K562 (cell line): ENCODE results near the gene DUSP10. TPM values are rescaled to one million over a fixed set of nuclear protein-coding genes. Genes with fewer than 3 reads are reported as not detected.

ENCODE experiments used
- JUND ChIP-seq, 2 experiments: IDR thresholded peaks; 2 replicates in 1 of 2; 3 replicates in 1 of 2; pipeline ENCODE4 v1.6.1; 2011; ENCODE audit warnings: borderline replicate concordance in 2 of 2, low read depth in 2 of 2, low read length in 2 of 2, improper control_type of control experiment in 1 of 2, missing biosample characterization in 1 of 2, missing genetic modification characterization in 1 of 2, missing genetic modification reagents in 1 of 2
- NR2C2 ChIP-seq, 2 experiments: fragments of 200-800 bp in 1 of 2; sonication (Bioruptor generic) in 1 of 2; sonication (generic) in 1 of 2; formaldehyde crosslinking in 1 of 2; IDR thresholded peaks; 2 replicates each; pipeline versions ENCODE4 v1.6.1 to v1.8.0; 2016 to 2022; ENCODE audit warnings: mild to moderate bottlenecking in 1 of 2, missing compliant biosample characterization in 1 of 2, missing genetic modification characterization in 1 of 2, missing genetic modification reagents in 1 of 2
- SRSF3 ChIP-seq: fragments of 200-400 bp; formaldehyde crosslinking; IDR thresholded peaks from 2 replicates; pipeline ENCODE4 v1.6.1; 2016; ENCODE audit warnings: mild to moderate bottlenecking, low read length, moderate library complexity; ENCODE audit not compliant: insufficient read depth
- TEAD4 ChIP-seq, 2 experiments: sonication (generic) in 1 of 2; formaldehyde crosslinking in 1 of 2; IDR thresholded peaks; 2 replicates each; pipeline versions ENCODE4 v1.6.1 to v1.8.0; 2012 to 2022; ENCODE audit warnings: borderline replicate concordance in 1 of 2, inconsistent platforms in 1 of 2, low read length in 1 of 2, mild to moderate bottlenecking in 1 of 2, missing genetic modification reagents in 1 of 2
- ZFPM2 ChIP-seq: fragments of 250-450 bp; sonication (Bioruptor Pico); IDR thresholded peaks from 2 replicates; pipeline ENCODE4 v1.5.1; 2022; ENCODE audit warnings: mild to moderate bottlenecking
- ZNF431 ChIP-seq: sonication (generic); formaldehyde crosslinking; IDR thresholded peaks from 2 replicates; pipeline ENCODE4 v1.8.0; 2022; ENCODE audit warnings: mild to moderate bottlenecking, missing genetic modification reagents
- polyA plus RNA-seq, 8 experiments: library from polyadenylated mRNA; depleted of rRNA in 4 of 8; stranded (reverse) in 5 of 8; unstranded in 3 of 8; fragments of >200 nt; fragmentation: Nextera tagmentation in 2 of 8; fragmentation: Illumina TruSeq in 1 of 8; extraction: Ambion mirVana in 2 of 8; extraction: Trizol in 1 of 8; gene quantifications; 2 replicates each; pipeline versions ENCODE4 v1.2.1 to v1.2.3, GENCODE V29; 2011 to 2014; ENCODE audit warnings: inconsistent platforms in 1 of 8, missing spikeins in 1 of 8
- total RNA-seq, 7 experiments: library from RNA; depleted of rRNA in 6 of 7; stranded (reverse); fragments of >200 nt in 6 of 7; fragmentation: Illumina TruSeq in 2 of 7; extraction: Trizol in 2 of 7; gene quantifications; 2 replicates each; pipeline versions ENCODE4 v1.2.1 to v1.2.3, GENCODE V29; 2011 to 2021; ENCODE audit warnings: low replicate concordance in 1 of 7
- TF ChIP-seq, protein P1 (sequence below), 2 experiments: fragments of 450-650 bp in 1 of 2; sonication (generic) in 1 of 2; formaldehyde crosslinking in 1 of 2; IDR thresholded peaks in 1 of 2; conservative IDR thresholded peaks in 1 of 2; 2 replicates each; pipeline versions ENCODE4 v1.6.1 to v1.8.1; 2016 to 2023; ENCODE audit warnings: mild to moderate bottlenecking in 2 of 2, moderate library complexity in 2 of 2, inconsistent platforms in 1 of 2, missing genetic modification reagents in 1 of 2
- TF ChIP-seq, protein P2 (sequence below): fragments of 450-650 bp; IDR thresholded peaks from 2 replicates; pipeline ENCODE4 v1.6.1; 2016; ENCODE audit warnings: mild to moderate bottlenecking, moderate library complexity
- TF ChIP-seq, protein P3 (sequence below): fragments of 450-650 bp; IDR thresholded peaks from 2 replicates; pipeline ENCODE4 v1.6.1; 2016; ENCODE audit warnings: antibody characterized with exemption

DUSP10 gene
- total and polyA plus RNA-seq, 9 of the 15 experiments (the other 6 are each of a cell fraction or from before 2014, with no cell fraction given), result 1.7 to 8.3 (median 6.1) TPM

DNA sequence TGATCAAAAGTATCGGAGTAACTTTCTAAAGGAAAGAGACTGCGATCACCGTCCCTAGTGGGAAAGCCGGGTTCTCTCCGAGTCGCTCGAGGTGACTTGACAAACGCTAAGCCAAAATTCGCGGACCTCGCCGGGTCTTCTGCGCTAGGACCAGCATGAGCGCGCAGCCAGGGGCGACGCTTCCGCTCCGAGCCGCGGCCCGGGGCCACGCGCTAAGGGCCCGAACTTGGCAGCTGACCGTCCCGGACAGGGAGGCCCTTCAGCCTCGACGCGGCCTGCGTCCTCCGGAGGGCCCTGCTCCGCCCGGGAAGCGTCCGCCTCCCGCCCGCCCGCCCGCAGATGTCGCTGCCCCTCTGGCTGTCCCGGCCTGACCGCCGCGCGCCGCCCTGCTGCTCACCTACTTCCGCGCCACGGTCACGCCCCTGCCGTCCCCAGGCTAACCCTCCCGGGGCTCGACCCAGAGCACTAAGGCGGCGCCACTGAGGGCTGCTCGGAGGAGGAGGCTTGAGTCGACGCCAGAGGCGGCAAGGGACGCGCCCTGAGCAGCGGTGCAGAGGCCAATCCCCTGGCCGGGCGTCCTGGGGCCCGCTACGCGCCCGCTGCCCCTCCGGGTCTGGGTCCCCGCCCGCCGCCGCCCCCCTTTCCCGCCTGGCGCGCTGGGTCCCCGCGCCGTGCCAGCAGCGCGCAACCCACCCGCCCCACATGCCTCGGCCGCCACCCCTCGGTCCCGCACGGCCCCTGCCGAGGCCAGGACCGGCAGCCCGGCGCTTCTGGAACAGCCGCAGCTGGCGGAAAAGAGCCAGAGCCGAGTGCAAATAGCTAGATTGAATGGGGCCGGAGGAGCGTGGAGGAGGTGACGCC lies 896 bp upstream of the DUSP10 start (continued):
- TF ChIP-seq, protein P1, sequence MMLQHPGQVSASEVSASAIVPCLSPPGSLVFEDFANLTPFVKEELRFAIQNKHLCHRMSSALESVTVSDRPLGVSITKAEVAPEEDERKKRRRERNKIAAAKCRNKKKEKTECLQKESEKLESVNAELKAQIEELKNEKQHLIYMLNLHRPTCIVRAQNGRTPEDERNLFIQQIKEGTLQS (IDR thresholded peaks at IDR 0.05), result no peak
- TF ChIP-seq, protein P1 (CRISPR knock-in tag; conservative IDR thresholded peaks at IDR 0.05), result no peak; the same call in 1 of the 2 replicates
- TF ChIP-seq JUND (IDR thresholded peaks at IDR 0.05; ENCODE audit: borderline replicate concordance, low read depth, low read length) (no peak), JUND (tag; IDR thresholded peaks at IDR 0.05; ENCODE audit: borderline replicate concordance, low read depth, low read length) (no peak; the same call in 1 of the 3 replicates), ZFPM2 (CRISPR knock-in tag) (no peak), NR2C2 (CRISPR knock-in tag; IDR thresholded peaks at IDR 0.05) (no peak), NR2C2 (tag; IDR thresholded peaks at IDR 0.05) (peak; percentile 68), SRSF3 (no peak), TEAD4 (IDR thresholded peaks at IDR 0.05; ENCODE audit: low read length) (no peak), TEAD4 (CRISPR knock-in tag; IDR thresholded peaks at IDR 0.05; ENCODE audit: borderline replicate concordance) (no peak), ZNF431 (no peak; the same call in 1 of the 2 replicates)
- TF ChIP-seq, protein P2, sequence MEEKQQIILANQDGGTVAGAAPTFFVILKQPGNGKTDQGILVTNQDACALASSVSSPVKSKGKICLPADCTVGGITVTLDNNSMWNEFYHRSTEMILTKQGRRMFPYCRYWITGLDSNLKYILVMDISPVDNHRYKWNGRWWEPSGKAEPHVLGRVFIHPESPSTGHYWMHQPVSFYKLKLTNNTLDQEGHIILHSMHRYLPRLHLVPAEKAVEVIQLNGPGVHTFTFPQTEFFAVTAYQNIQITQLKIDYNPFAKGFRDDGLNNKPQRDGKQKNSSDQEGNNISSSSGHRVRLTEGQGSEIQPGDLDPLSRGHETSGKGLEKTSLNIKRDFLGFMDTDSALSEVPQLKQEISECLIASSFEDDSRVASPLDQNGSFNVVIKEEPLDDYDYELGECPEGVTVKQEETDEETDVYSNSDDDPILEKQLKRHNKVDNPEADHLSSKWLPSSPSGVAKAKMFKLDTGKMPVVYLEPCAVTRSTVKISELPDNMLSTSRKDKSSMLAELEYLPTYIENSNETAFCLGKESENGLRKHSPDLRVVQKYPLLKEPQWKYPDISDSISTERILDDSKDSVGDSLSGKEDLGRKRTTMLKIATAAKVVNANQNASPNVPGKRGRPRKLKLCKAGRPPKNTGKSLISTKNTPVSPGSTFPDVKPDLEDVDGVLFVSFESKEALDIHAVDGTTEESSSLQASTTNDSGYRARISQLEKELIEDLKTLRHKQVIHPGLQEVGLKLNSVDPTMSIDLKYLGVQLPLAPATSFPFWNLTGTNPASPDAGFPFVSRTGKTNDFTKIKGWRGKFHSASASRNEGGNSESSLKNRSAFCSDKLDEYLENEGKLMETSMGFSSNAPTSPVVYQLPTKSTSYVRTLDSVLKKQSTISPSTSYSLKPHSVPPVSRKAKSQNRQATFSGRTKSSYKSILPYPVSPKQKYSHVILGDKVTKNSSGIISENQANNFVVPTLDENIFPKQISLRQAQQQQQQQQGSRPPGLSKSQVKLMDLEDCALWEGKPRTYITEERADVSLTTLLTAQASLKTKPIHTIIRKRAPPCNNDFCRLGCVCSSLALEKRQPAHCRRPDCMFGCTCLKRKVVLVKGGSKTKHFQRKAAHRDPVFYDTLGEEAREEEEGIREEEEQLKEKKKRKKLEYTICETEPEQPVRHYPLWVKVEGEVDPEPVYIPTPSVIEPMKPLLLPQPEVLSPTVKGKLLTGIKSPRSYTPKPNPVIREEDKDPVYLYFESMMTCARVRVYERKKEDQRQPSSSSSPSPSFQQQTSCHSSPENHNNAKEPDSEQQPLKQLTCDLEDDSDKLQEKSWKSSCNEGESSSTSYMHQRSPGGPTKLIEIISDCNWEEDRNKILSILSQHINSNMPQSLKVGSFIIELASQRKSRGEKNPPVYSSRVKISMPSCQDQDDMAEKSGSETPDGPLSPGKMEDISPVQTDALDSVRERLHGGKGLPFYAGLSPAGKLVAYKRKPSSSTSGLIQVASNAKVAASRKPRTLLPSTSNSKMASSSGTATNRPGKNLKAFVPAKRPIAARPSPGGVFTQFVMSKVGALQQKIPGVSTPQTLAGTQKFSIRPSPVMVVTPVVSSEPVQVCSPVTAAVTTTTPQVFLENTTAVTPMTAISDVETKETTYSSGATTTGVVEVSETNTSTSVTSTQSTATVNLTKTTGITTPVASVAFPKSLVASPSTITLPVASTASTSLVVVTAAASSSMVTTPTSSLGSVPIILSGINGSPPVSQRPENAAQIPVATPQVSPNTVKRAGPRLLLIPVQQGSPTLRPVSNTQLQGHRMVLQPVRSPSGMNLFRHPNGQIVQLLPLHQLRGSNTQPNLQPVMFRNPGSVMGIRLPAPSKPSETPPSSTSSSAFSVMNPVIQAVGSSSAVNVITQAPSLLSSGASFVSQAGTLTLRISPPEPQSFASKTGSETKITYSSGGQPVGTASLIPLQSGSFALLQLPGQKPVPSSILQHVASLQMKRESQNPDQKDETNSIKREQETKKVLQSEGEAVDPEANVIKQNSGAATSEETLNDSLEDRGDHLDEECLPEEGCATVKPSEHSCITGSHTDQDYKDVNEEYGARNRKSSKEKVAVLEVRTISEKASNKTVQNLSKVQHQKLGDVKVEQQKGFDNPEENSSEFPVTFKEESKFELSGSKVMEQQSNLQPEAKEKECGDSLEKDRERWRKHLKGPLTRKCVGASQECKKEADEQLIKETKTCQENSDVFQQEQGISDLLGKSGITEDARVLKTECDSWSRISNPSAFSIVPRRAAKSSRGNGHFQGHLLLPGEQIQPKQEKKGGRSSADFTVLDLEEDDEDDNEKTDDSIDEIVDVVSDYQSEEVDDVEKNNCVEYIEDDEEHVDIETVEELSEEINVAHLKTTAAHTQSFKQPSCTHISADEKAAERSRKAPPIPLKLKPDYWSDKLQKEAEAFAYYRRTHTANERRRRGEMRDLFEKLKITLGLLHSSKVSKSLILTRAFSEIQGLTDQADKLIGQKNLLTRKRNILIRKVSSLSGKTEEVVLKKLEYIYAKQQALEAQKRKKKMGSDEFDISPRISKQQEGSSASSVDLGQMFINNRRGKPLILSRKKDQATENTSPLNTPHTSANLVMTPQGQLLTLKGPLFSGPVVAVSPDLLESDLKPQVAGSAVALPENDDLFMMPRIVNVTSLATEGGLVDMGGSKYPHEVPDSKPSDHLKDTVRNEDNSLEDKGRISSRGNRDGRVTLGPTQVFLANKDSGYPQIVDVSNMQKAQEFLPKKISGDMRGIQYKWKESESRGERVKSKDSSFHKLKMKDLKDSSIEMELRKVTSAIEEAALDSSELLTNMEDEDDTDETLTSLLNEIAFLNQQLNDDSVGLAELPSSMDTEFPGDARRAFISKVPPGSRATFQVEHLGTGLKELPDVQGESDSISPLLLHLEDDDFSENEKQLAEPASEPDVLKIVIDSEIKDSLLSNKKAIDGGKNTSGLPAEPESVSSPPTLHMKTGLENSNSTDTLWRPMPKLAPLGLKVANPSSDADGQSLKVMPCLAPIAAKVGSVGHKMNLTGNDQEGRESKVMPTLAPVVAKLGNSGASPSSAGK, result peak; percentile 64; the same call in 1 of the 2 replicates
- TF ChIP-seq, protein P3, sequence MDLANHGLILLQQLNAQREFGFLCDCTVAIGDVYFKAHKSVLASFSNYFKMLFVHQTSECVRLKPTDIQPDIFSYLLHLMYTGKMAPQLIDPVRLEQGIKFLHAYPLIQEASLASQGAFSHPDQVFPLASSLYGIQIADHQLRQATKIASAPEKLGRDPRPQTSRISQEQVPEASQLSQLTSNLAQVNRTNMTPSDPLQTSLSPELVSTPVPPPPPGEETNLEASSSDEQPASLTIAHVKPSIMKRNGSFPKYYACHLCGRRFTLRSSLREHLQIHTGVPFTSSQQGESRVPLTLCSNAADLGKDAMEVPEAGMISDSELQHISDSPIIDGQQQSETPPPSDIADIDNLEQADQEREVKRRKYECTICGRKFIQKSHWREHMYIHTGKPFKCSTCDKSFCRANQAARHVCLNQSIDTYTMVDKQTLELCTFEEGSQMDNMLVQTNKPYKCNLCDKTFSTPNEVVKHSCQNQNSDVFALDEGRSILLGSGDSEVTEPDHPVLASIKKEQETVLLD, result no peak
